Gastrocnemius medialis (tissue), 4 donors: ENCODE measurements around the gene RASAL2. TPM values are rescaled to one million over a fixed set of nuclear protein-coding genes. Genes with fewer than 3 reads are reported as not detected.

ENCODE experiments used
- ATAC-seq, 2 donors: fragments of 150-250 bp; one replicate each; pipeline ENCODE4 v1.9.1; 2016
- DNase-seq, 2 donors: peaks; one replicate each; pipeline ENCODE4 v3.0.0-alpha.2; 2019
- H3K27ac ChIP-seq, 4 donors: fragments of 200-600 bp; sonication (generic); 1 replicate in 1 of 4; 2 replicates in 3 of 4; pipeline ENCODE4 v1.5.1; 2016 to 2018; ENCODE audit warnings: mild to moderate bottlenecking in 2 of 4, moderate library complexity in 1 of 4
- H3K27me3 ChIP-seq, 3 donors: fragments of 200-600 bp; sonication (generic) in 2 of 3; 1 replicate in 1 of 3; 2 replicates in 2 of 3; pipeline versions ENCODE4 v1.5.1 to v1.6.0; 2016 to 2019; ENCODE audit warnings: mild to moderate bottlenecking in 1 of 3, moderate library complexity in 1 of 3
- H3K36me3 ChIP-seq, 2 donors: fragments of 200-600 bp; sonication (generic) in 1 of 2; one replicate each; pipeline ENCODE4 v1.5.1; 2017 to 2018
- H3K4me1 ChIP-seq, 2 donors: fragments of 200-600 bp; sonication (generic) in 1 of 2; one replicate each; pipeline ENCODE4 v1.5.1; 2016 to 2017; ENCODE audit warnings: mild to moderate bottlenecking in 2 of 2
- H3K4me3 ChIP-seq, 4 donors: fragments of 200-600 bp; sonication (generic) in 3 of 4; 1 replicate in 1 of 4; 2 replicates in 3 of 4; pipeline ENCODE4 v1.5.1; 2016 to 2019; ENCODE audit warnings: mild to moderate bottlenecking in 2 of 4
- H3K9me3 ChIP-seq, 3 donors: fragments of 200-600 bp; sonication (generic) in 2 of 3; 1 replicate in 1 of 3; 2 replicates in 2 of 3; pipeline ENCODE4 v1.5.1; 2016 to 2019
- CTCF ChIP-seq, 5 experiments: fragments of 450-650 bp in 3 of 5; fragments of 200-600 bp in 2 of 5; sonication (generic) in 2 of 5; IDR thresholded peaks in 4 of 5; conservative IDR thresholded peaks in 1 of 5; 1 replicate in 4 of 5; 2 replicates in 1 of 5; pipeline ENCODE4 v1.5.1; 2016 to 2019; ENCODE audit warnings: antibody characterized with exemption in 5 of 5, mild to moderate bottlenecking in 3 of 5, moderate library complexity in 3 of 5
- POLR2A ChIP-seq, 2 donors: fragments of 450-650 bp; IDR thresholded peaks; one replicate each; pipeline ENCODE4 v1.6.1; 2017; ENCODE audit warnings: antibody characterized with exemption in 2 of 2, mild to moderate bottlenecking in 2 of 2, moderate library complexity in 2 of 2
- in situ Hi-C, 4 donors: fragments of 200-750 bp; cut with MboI; loops; one replicate each; pipeline versions ENCODE4 v1.15.0 to v1.8.0; 2017; ENCODE audit warnings: low sequenced_read_pairs in 4 of 4
- intact Hi-C: fragments of 100-400 bp; cut with DNase I; formaldehyde crosslinking; loops from one replicate; pipeline ENCODE4 v1.15.1; 2023; ENCODE audit warnings: low total_unique reads
- total RNA-seq, 4 donors: library from RNA; depleted of rRNA; stranded (reverse); fragments of >200 nt; gene quantifications; one replicate each; pipeline versions ENCODE4 v1.1.0 to v1.2.3, GENCODE V29; 2016

RASAL2 gene
- total RNA-seq, 4 donors from 2014 or later = 7.6 to 13.4 (median 8.8) TPM

- intact Hi-C loops (no loop called here), in situ Hi-C loops (loop anchor here in 2 of 4 donors (25.0 kb wide), 1 partner anchor 207 kb away; no protein-coding TSS in a partner anchor)
- Histone ChIP-seq H3K27ac (no peak overlapping the region), H3K27me3 (no peaks in the 10 kb centered on the region), H3K36me3 (no peaks in the 10 kb centered on the region), H3K4me3 (no peak overlapping the region), H3K9me3 (no peaks in the 10 kb centered on the region), H3K4me1 (no peaks in the 10 kb centered on the region)
- TF ChIP-seq POLR2A (IDR thresholded peaks at IDR 0.05) = no peak
- no peak for TF ChIP-seq CTCF (IDR thresholded peaks at IDR 0.05 in 4 of 5, conservative IDR thresholded peaks at IDR 0.05 in 1 of 5)
- ATAC-seq = no peak
- DNase-seq = no peak
Measured at GRCh38 chr1:178518894-178519293, 425.0 kb downstream of the RASAL2 start.

- no peak for DNase-seq
- H3K9me3 ChIP-seq = no peaks in the 10 kb centered on the region
- intact Hi-C loops = no loop called here
Measured at GRCh38 chr1:178520803-178521202, 426.9 kb downstream of the RASAL2 start.

GRCh38 chr1:178521241-178521640, 427.3 kb downstream of the RASAL2 start:
- no peak overlapping the region for H3K4me3 ChIP-seq
- DNase-seq = no peak

More at GRCh38 chr1:178520803-178521202, 426.9 kb downstream of the RASAL2 start:
- TF ChIP-seq POLR2A (IDR thresholded peaks at IDR 0.05) = no peak
- no peak for TF ChIP-seq CTCF (IDR thresholded peaks at IDR 0.05 in 4 of 5, conservative IDR thresholded peaks at IDR 0.05 in 1 of 5)
- H3K27me3 ChIP-seq = no peaks in the 10 kb centered on the region
- H3K27ac ChIP-seq = no peak overlapping the region
- H3K36me3 ChIP-seq = no peaks in the 10 kb centered on the region
- H3K4me3 ChIP-seq = no peak overlapping the region
- no peaks in the 10 kb centered on the region for H3K4me1 ChIP-seq
- in situ Hi-C loops = loop anchor here in 2 of 4 donors (25.0 kb wide), 1 partner anchor 209 kb away; no protein-coding TSS in a partner anchor
- ATAC-seq = no peak

GRCh38 chr1:178527117-178527516, 433.2 kb downstream of the RASAL2 start:
- Histone ChIP-seq H3K9me3 (no peaks in the 10 kb centered on the region), H3K4me1 (peaks cover 0 to 4% of the 10 kb centered on the region in 2 donors), H3K27ac (no peak overlapping the region), H3K4me3 (no peak overlapping the region), H3K27me3 (no peaks in the 10 kb centered on the region), H3K36me3 (no peaks in the 10 kb centered on the region)
- TF ChIP-seq POLR2A (IDR thresholded peaks at IDR 0.05) (no peak), CTCF (IDR thresholded peaks at IDR 0.05 in 4 of 5, conservative IDR thresholded peaks at IDR 0.05 in 1 of 5) (no peak)
- ATAC-seq (no peak), DNase-seq (no peak)
- intact Hi-C loops (no loop called here), in situ Hi-C loops (loop anchor here in 3 of 4 donors (5.0 to 25.0 kb wide), 3 partner anchors 225 to 835 kb away; partner anchors contain the start of gene AXDND1 (in 2 of the 3))

More at GRCh38 chr1:178521241-178521640, 427.3 kb downstream of the RASAL2 start:
- TF ChIP-seq CTCF (IDR thresholded peaks at IDR 0.05 in 4 of 5, conservative IDR thresholded peaks at IDR 0.05 in 1 of 5) (no peak), POLR2A (IDR thresholded peaks at IDR 0.05) (no peak)
- H3K4me1 ChIP-seq = no peaks in the 10 kb centered on the region
- no peak for ATAC-seq
- H3K9me3 ChIP-seq = no peaks in the 10 kb centered on the region
- H3K27me3 ChIP-seq = no peaks in the 10 kb centered on the region
- no peak overlapping the region for H3K27ac ChIP-seq
- in situ Hi-C loops (loop anchor here in 2 of 4 donors (25.0 kb wide), 1 partner anchor 209 kb away; no protein-coding TSS in a partner anchor), intact Hi-C loops (no loop called here)
- H3K36me3 ChIP-seq = no peaks in the 10 kb centered on the region
